Kidney epithelial cell (primary cell): Measurements from ENCODE around the gene ADPRS. TPM values are rescaled to one million over a fixed set of nuclear protein-coding genes. Genes with fewer than 3 reads are reported as not detected.

Source experiments
- DNase-seq: peaks from one replicate; pipeline ENCODE4 v3.0.0-alpha.2; 2010; ENCODE audit warnings: low read depth
- H3K27me3 ChIP-seq: 2 replicates; pipeline ENCODE4 v1.6.0; 2011; ENCODE audit warnings: low read length; ENCODE audit not compliant: control insufficient read depth, insufficient read depth
- H3K36me3 ChIP-seq: 2 replicates; pipeline ENCODE4 v1.5.1; 2011; ENCODE audit warnings: low read length; ENCODE audit not compliant: control insufficient read depth, insufficient read depth
- H3K4me3 ChIP-seq: 2 replicates; pipeline ENCODE4 v1.5.1; 2011; ENCODE audit warnings: low read depth, mild to moderate bottlenecking, control low read depth, low read length
- total RNA-seq: library from RNA; depleted of rRNA; stranded (reverse); fragments of >200 nt; gene quantifications from 2 replicates; pipeline ENCODE4 v1.2.3, GENCODE V29; 2015
- TF ChIP-seq, protein P1 (sequence below): IDR thresholded peaks from 2 replicates; pipeline ENCODE4 v1.5.1; 2011; ENCODE audit warnings: mild to moderate bottlenecking, moderate library complexity, low read length, control low read depth, inconsistent platforms; ENCODE audit not compliant: insufficient read depth, poor library complexity, severe bottlenecking

Gene ADPRS
- total RNA-seq, 1 donor from 2014 or later, result 70.3 TPM

DNA sequence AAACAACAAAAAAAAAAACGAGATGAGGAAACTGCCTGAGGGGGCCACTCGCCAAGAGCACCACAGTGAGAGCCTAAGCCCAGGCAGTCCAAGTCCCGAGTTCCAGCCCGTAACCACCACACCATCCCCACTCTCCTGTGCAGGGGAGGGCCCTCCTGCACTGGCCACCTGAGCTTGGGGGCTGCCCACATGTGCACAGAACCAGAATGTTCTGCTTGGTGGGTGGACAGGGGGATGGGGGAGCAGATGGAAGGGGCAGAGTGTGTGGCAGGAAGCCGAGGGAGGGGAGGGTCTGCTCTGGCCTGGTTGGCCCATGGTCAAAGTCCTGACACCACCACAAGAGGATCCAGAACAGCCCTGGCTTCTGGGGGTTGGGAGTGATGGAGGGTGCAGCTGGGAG lies 17.6 kb downstream of the ADPRS start:
- H3K27me3 ChIP-seq, result no peaks in the 10 kb centered on the region
- H3K4me3 ChIP-seq, result no peak overlapping the region
- DNase-seq, result no peak
- no peaks in the 10 kb centered on the region for H3K36me3 ChIP-seq
- TF ChIP-seq, protein P1, sequence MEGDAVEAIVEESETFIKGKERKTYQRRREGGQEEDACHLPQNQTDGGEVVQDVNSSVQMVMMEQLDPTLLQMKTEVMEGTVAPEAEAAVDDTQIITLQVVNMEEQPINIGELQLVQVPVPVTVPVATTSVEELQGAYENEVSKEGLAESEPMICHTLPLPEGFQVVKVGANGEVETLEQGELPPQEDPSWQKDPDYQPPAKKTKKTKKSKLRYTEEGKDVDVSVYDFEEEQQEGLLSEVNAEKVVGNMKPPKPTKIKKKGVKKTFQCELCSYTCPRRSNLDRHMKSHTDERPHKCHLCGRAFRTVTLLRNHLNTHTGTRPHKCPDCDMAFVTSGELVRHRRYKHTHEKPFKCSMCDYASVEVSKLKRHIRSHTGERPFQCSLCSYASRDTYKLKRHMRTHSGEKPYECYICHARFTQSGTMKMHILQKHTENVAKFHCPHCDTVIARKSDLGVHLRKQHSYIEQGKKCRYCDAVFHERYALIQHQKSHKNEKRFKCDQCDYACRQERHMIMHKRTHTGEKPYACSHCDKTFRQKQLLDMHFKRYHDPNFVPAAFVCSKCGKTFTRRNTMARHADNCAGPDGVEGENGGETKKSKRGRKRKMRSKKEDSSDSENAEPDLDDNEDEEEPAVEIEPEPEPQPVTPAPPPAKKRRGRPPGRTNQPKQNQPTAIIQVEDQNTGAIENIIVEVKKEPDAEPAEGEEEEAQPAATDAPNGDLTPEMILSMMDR, result no peak

DNA sequence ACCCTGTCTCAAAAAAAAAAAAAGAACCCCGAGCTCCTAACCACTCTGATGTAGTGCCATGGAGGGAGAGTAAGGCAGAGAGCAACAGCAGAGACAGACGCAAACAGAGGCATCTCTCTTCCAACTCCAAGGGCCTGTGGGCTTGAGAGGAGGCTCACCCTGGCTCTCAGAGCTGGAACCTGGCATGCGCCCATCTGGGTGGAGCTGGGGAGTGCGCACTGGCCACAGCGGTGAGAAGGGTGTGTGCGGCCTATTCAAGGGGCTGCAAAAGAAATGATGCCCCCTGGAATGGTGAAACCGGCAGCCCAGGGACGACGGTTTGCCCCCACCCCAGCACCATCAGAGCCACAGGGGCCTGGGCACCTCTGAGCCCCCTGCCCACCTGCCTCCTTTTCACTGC lies 18.7 kb downstream of the ADPRS start:
- TF ChIP-seq, protein P1, result no peak
- Histone ChIP-seq H3K27me3 (no peaks in the 10 kb centered on the region), H3K36me3 (no peaks in the 10 kb centered on the region), H3K4me3 (no peak overlapping the region)
- no peak for DNase-seq

DNA sequence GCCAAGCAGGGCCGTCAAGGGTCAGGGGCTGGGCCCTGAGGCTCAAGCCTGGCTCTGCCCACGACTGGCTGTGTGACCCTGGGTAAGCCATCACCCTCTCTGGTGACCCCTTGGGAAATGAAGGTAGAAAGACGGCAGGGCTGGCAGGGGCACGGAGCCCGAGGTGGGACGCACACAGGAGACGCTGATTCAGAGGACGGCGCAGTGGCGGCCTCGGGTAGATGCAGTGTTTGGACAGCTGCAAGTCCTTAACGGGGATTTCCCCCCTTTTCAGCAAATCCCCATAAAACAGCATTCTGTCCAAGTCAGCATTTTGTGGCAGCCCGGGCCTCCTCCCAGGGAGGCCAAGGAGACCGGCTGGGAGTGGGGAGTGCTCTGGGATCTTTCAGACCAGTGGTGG lies 19.6 kb downstream of the ADPRS start:
- Histone ChIP-seq H3K36me3 (no peaks in the 10 kb centered on the region), H3K27me3 (no peaks in the 10 kb centered on the region), H3K4me3 (no peak overlapping the region)
- TF ChIP-seq, protein P1, result no peak
- DNase-seq, result no peak

DNA sequence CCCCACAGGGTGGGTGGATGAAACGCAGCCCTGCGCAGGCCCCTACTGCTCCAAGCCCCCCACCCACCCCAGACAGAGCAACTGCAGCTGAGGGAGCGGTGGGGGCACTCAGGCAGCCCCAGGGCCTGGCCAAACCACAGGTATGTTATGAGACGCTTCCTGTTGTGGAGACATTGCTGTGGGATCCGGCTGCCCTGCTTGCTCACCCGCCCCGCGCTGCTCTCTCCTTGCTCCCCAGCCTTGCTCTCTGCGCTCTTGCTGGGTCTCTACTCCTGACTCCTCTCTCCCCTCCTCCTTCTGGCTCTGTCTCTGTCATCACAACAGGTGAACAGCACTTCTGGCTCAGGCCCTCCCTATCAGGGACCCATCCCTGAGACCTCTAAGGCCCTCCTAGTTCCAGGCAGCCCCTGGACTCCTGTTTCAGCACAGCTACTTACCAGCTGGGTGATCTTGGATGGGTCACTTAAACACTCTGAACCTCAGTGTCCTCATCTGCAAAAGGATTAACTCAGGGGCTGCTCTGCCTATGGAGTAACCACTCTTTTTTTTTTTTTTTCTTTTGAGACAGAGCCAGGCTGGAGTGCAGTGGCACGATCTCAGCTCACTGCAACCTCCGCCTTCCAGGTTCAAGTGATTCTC lies 20.5 kb downstream of the ADPRS start:
- H3K4me3 ChIP-seq, result no peak overlapping the region

DNA sequence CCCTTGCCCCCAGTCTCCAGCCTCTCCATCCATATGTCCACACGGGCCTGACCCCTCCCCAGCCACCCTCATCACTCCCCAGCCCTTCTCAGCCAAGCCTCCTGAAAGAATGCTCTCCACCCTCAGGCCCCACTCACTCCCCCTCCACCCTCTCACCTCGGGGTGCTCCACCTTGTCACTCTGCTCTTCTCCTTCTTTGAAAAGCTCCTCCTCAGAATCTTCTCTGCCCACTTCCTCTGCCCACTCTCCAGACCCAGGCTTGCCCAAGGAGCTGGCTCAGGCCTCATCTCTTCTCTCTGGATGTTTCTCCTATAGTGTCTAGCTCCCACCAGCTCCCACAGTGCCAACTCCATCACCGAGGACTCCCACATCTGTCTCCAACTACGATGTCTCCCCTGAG lies 22.5 kb downstream of the ADPRS start:
- H3K4me3 ChIP-seq, result no peak overlapping the region
- TF ChIP-seq, protein P1, result no peak
- H3K27me3 ChIP-seq, result no peaks in the 10 kb centered on the region
- no peak for DNase-seq
- H3K36me3 ChIP-seq, result no peaks in the 10 kb centered on the region

More for the DNA sequence above, 20.5 kb downstream of the ADPRS start:
- no peaks in the 10 kb centered on the region for H3K36me3 ChIP-seq
- peak; percentile 61 for DNase-seq
- TF ChIP-seq, protein P1, result no peak
- no peaks in the 10 kb centered on the region for H3K27me3 ChIP-seq

DNA sequence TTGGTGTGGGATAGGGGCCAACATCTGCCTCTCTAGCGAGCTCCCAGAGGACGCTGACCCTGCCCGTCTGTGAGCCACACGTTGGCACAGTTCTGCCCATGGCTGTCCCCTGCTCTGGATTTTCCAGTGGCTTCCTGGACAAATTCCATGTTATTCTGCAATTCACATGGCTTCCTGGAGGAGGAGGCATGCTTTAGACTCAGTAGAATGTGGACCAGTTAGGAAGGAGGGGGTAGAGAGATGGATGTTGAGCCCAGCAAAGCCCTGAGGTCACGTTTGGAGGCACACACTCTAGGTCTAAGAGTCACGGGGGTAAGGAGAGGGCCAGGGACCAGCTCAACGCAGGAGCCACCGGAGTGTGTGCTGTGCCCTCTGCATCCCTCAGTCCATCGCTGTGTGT lies 24.1 kb downstream of the ADPRS start:
- Histone ChIP-seq H3K36me3 (no peaks in the 10 kb centered on the region), H3K27me3 (no peaks in the 10 kb centered on the region), H3K4me3 (no peak overlapping the region)
- TF ChIP-seq, protein P1, result no peak
- no peak for DNase-seq
